Progenitor cell of endocrine pancreas (in vitro differentiated cells): ENCODE results near the gene ULK4. TPM values are rescaled to one million over a fixed set of nuclear protein-coding genes. Genes with fewer than 3 reads are reported as not detected.

Experiments
- DNase-seq: peaks from one replicate; pipeline ENCODE4 v3.0.0; 2021; ENCODE audit warnings: low spot score; ENCODE audit not compliant: unreplicated experiment
- H3K27ac Mint-ChIP-seq: 2 replicates; pipeline ENCODE4 v1.8.0; 2021; ENCODE audit warnings: mild to moderate bottlenecking, moderate library complexity, mixed read lengths
- H3K27me3 Mint-ChIP-seq: 2 replicates; pipeline ENCODE4 v1.8.0; 2021; ENCODE audit warnings: mixed read lengths
- H3K36me3 Mint-ChIP-seq: 2 replicates; pipeline ENCODE4 v1.8.0; 2022; ENCODE audit warnings: mixed read lengths; ENCODE audit not compliant: insufficient read depth
- H3K4me1 Mint-ChIP-seq: 2 replicates; pipeline ENCODE4 v1.8.0; 2021; ENCODE audit warnings: low read depth, mixed read lengths
- H3K4me3 Mint-ChIP-seq: 2 replicates; pipeline ENCODE4 v1.8.0; 2021; ENCODE audit warnings: low read depth, mild to moderate bottlenecking, moderate library complexity, mixed read lengths
- H3K9me3 Mint-ChIP-seq: 2 replicates; pipeline ENCODE4 v1.8.0; 2021; ENCODE audit warnings: low read depth, mixed read lengths
- CTCF ChIP-seq: fragments of 200-600 bp; sonication (generic); IDR thresholded peaks from one replicate; pipeline ENCODE4 v1.5.0; 2021; ENCODE audit warnings: antibody characterized with exemption, mild to moderate bottlenecking; ENCODE audit not compliant: unreplicated experiment
- total RNA-seq: library from RNA; stranded (reverse); gene quantifications from 2 replicates; pipeline ENCODE4 v1.2.1, GENCODE V29; 2021

Gene ULK4
- total RNA-seq, 1 donor from 2014 or later: 14.2 TPM

GRCh38 chr3:41532976-41533375 lies 428.9 kb downstream of the ULK4 start:
- no peak for DNase-seq
- Mint-ChIP-seq H3K27me3 (no peaks in the 10 kb centered on the region), H3K27ac (no peak overlapping the region), H3K4me3 (no peak overlapping the region), H3K4me1 (no peaks in the 10 kb centered on the region), H3K9me3 (no peaks in the 10 kb centered on the region), H3K36me3 (no peaks in the 10 kb centered on the region)
- no peak for TF ChIP-seq CTCF

GRCh38 chr3:41526995-41527573 lies 434.8 kb downstream of the ULK4 start:
- Mint-ChIP-seq H3K9me3 (no peaks in the 10 kb centered on the region), H3K27me3 (no peaks in the 10 kb centered on the region), H3K36me3 (no peaks in the 10 kb centered on the region), H3K4me3 (no peak overlapping the region), H3K27ac (no peak overlapping the region), H3K4me1 (no peaks in the 10 kb centered on the region)
- no peak for DNase-seq
- TF ChIP-seq CTCF: no peak

- no peaks in the 10 kb centered on the region for H3K36me3 Mint-ChIP-seq
- DNase-seq: no peak
- no peak overlapping the region for H3K27ac Mint-ChIP-seq
- no peak overlapping the region for H3K4me3 Mint-ChIP-seq
- no peaks in the 10 kb centered on the region for H3K27me3 Mint-ChIP-seq
- TF ChIP-seq CTCF: no peak
- no peaks in the 10 kb centered on the region for H3K9me3 Mint-ChIP-seq
- H3K4me1 Mint-ChIP-seq: no peaks in the 10 kb centered on the region
These were observed 436.4 kb downstream of the ULK4 start for GRCh38 chr3:41525303-41526064.

- H3K4me1 Mint-ChIP-seq: no peaks in the 10 kb centered on the region
- DNase-seq: no peak
- H3K36me3 Mint-ChIP-seq: no peaks in the 10 kb centered on the region
- no peak overlapping the region for H3K27ac Mint-ChIP-seq
- no peaks in the 10 kb centered on the region for H3K9me3 Mint-ChIP-seq
- H3K4me3 Mint-ChIP-seq: no peak overlapping the region
- TF ChIP-seq CTCF: no peak
- no peaks in the 10 kb centered on the region for H3K27me3 Mint-ChIP-seq
These were observed 438.0 kb downstream of the ULK4 start for GRCh38 chr3:41523897-41524296.

GRCh38 chr3:41522612-41523011 lies 439.3 kb downstream of the ULK4 start:
- Mint-ChIP-seq H3K36me3 (no peaks in the 10 kb centered on the region), H3K9me3 (no peaks in the 10 kb centered on the region), H3K4me1 (no peaks in the 10 kb centered on the region), H3K27me3 (no peaks in the 10 kb centered on the region), H3K4me3 (no peak overlapping the region), H3K27ac (no peak overlapping the region)
- DNase-seq: no peak
- TF ChIP-seq CTCF: no peak
